HG02588 (cell line): ENCODE results near the gene DMKN.
"Not testable (repeated sequence)": the region's sequence is repeated elsewhere in the genome, so short reads cannot be mapped to it uniquely, and the experiment has no call there.

Source experiments
- ATAC-seq: cut with Tn5 transposase; IDR thresholded peaks from one replicate; pipeline ENCODE4 v1.9.1; 2021; ENCODE audit warnings: mild to moderate bottlenecking, moderate library complexity; ENCODE audit not compliant: unreplicated experiment

DMKN gene

GRCh38 chr19:35470128-35470527, 43.3 kb downstream of the DMKN start:
- ATAC-seq, result no peak

DNA sequence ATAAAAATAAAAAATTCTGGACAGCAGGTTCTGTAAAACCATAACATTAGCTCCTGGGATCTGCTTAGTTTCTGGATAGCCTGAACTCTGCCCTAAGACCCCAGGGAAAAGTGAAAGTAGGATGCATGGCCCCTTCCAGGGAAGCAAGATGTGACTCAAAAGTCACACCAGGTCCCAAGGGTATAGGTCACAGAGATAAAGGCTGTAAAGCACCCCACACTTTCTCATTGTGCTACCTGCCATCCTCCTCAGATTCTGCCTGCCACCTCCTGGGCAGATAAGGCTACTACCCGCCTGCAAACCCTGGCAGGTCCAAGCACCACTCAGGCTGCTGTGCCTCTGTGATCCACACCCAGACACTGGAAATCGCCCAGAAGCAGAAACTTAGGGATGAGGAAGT, 44.8 kb downstream of the DMKN start:
- ATAC-seq, result peak; percentile 49

DNA sequence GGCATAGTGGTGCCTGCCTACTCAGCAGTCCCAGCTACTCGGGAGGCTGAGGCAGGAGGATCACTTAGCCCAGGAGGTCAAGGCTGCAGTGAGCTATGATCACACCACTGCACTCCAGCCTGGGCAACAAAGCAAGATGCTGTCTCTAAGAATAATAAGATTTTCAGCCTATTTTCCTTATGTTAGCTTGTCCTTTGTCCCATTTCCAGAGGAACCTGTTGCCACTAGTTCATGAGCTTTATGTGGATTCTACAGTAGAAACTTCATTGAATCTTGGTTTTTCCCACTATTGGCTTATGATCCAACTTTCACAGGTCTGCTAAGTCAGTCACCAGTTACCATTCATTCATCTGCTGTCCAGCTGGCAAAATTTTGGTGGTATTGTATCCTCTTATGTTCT, 47.2 kb downstream of the DMKN start:
- no peak for ATAC-seq

DNA sequence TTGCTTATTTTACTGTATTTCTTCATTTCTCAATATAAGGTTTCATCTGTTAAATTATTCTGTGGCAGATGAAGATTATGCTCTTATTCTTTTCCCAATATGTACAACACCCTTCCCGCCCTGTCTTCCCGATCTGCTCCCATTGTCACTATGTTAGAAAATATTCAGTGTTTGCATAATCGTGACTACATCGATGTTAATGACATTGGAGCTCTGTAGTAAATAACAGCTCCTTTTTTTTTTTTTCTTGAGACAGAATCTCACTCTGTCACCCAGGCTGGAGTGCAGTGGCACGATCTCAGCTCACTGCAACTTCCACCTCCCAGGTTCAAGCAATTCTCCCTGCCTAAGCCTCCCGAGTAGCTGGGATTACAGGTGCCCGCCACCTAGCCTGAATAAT, 50.5 kb downstream of the DMKN start:
- ATAC-seq, result not testable (repeated sequence)

DNA sequence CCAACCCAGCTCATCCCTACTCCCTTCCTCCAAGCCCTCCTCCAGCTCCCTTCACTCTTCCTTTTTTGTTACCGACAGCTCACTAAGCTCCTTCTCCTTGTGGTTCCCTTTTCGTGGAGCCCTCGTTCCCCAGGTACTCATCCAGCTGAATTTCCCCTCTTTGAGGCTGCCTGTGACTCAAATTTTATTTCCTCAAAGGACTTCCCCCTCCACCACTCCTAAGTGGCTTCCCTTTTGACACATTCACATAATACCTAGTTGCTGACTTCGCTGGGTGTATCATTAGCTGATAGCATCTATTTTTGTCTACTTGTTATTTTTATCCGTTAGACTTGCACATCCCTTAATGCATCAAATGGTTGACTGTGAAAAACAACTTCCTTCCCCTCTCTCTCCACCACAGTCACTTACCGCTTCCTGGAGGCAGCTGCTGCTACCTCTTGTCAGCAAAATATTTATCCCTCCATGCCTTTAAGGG, 50.9 kb downstream of the DMKN start:
- peak; percentile 48 for ATAC-seq

DNA sequence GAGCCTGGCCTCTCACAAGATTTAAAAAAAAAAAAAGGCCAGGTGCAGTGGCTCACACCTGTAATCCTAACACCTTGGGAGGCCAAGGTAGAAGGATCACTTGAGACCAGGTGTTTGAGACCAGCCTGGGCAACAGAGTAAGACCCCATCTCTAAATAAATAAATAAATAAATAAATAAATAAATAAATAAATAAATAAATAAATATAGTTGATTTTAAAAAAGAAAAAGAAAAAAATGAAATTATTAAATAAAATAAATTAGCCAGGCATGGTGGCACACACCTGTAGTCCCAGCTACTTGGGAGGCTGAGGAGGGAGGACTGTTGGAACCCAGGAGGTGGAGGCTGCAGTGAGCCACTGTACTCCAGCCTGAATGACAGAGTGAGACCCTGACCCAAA, 51.7 kb downstream of the DMKN start:
- not testable (repeated sequence) for ATAC-seq

DNA sequence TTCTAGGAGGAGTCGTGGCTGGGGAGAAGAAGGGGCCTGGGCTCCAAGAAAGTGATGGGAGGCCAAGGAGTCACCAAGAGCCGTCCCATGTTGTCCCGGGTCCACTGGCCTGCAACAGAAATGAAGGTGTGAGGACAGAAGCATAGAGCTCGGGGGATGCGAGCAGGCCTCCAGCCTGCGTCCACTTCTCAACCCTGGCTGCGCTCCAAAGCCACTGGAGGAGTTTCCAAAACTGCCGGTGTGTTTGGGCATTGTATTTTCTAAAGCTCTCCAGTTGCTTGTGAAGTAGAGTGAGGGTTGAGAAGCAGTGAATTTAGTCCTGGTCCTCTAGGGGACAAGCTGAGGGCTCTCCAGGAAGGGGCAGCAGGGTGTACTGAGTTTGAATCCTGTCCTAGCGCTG, 52.4 kb downstream of the DMKN start:
- no peak for ATAC-seq

- no peak for ATAC-seq
These were observed 52.8 kb downstream of the DMKN start for GRCh38 chr19:35460608-35461007.

- ATAC-seq, result no peak
These were observed 53.9 kb downstream of the DMKN start for GRCh38 chr19:35459414-35460082.

- peak; percentile 48 for ATAC-seq
These were observed 54.6 kb downstream of the DMKN start for GRCh38 chr19:35458731-35459391.

DNA sequence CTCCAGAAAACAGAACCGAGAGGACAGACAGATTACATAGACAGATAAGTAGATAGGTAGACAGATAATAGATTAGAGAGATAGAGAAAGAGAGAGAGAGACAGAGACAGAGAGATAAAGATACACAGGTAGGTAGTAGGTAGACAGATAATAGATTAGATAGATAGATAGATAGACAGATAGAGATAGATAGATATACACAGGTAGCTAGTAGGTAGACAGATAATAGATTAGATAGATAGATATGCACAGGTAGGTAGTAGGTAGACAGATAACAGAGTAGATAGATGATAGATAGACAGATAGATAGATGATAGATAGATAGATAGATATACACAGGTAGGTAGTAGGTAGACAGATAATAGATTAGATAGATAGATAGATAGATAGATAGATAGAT, 55.3 kb downstream of the DMKN start:
- ATAC-seq, result no peak

DNA sequence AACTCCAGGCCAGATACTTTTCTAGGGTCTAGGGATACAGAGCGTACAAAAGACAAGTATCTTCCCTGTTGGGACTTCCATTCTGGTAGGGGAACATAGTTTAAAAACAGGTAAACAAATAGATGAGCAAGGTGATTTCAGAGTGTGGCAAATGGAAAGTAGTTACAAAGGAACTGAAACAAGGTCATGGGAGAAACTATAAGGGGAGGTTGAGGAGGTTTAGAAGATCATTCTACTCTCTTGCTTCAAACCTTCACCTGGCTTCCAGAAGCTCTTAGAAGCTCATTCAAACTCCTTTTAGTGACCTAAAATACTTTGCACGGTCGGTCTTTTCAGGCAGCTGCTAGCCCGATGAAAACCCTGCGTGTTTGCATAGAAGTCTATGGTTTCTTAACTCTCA, 56.3 kb downstream of the DMKN start:
- ATAC-seq, result no peak

- ATAC-seq, result no peak
These were observed 57.7 kb downstream of the DMKN start for GRCh38 chr19:35455616-35456201.

DNA sequence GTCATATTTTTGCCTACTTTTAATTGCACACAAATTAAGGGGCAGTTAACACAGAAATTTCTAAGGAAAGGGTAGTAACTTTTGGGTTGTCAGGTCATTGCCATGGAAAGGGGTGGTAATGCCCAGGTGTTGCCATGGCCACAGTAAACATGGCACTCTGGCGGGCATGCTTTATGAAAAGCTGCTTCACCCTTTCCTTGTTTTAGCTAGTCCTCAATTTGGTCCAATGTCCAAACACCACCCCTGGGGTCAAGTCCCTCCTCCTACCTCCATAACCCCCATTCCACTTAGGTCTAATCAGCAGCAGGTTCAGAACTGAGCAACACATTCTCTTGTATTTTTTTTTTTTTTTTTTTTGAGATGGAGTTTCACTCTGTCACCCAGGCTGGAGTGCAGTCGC, 58.8 kb downstream of the DMKN start:
- ATAC-seq, result no peak

GRCh38 chr19:35451338-35452096, 61.9 kb downstream of the DMKN start:
- ATAC-seq, result no peak

DNA sequence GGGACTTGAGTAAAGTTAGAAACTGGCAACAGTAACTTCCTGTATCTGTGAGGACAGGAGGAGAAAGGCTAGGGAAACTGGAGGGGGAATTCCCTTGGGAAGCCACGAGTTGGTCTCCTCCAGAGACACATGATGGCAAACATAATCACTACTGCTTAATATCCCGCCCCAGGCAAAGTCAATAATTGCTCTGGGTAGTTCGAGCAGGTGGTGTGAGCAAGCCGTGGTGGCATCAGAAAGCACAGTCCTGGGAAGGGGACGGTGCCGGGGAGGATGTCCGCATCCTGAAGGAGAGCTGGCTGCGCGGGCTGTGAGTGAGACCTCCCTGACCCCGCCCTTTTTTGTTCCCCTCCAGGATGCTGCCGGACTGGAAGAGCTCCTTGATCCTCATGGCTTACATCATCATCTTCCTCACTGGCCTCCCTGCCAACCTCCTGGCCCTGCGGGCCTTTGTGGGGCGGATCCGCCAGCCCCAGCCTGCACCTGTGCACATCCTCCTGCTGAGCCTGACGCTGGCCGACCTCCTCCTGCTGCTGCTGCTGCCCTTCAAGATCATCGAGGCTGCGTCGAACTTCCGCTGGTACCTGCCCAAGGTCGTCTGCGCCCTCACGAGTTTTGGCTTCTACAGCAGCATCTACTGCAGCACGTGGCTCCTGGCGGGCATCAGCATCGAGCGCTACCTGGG, 63.9 kb downstream of the DMKN start:
- no peak for ATAC-seq

GRCh38 chr19:35447606-35448469, 65.6 kb downstream of the DMKN start, which contains the start of gene FFAR2:
Gene FFAR2 (plus strand): TSS chr19:35448257. CDS start chr19:35449715, 1,458 bp downstream.
- no peak for ATAC-seq
